Tibial nerve (tissue), 4 donors: ENCODE measurements around the gene SPOCK1. TPM values are rescaled to one million over a fixed set of nuclear protein-coding genes. Genes with fewer than 3 reads are reported as not detected.

ENCODE experiments used
- DNase-seq, 2 donors: peaks; one replicate each; pipeline ENCODE4 v3.0.0-alpha.2; 2019; ENCODE audit warnings: low spot score in 2 of 2
- H3K27ac ChIP-seq, 4 donors: fragments of 200-600 bp; sonication (generic) in 3 of 4; one replicate each; pipeline ENCODE4 v1.5.1; 2017 to 2019; ENCODE audit warnings: mild to moderate bottlenecking in 1 of 4
- H3K27me3 ChIP-seq, 2 donors: fragments of 200-600 bp; sonication (generic) in 1 of 2; one replicate each; pipeline versions ENCODE4 v1.5.1 to v1.6.0; 2017 to 2019
- H3K36me3 ChIP-seq, 3 donors: fragments of 200-600 bp; sonication (generic); one replicate each; pipeline ENCODE4 v1.5.1; 2018 to 2019
- H3K4me1 ChIP-seq, 4 donors: fragments of 200-600 bp; sonication (generic) in 3 of 4; one replicate each; pipeline ENCODE4 v1.5.1; 2017 to 2019
- H3K4me3 ChIP-seq, 4 donors: fragments of 200-600 bp; sonication (generic) in 3 of 4; one replicate each; pipeline ENCODE4 v1.5.1; 2017 to 2019; ENCODE audit warnings: mild to moderate bottlenecking in 1 of 4, moderate library complexity in 1 of 4
- H3K9me3 ChIP-seq, 4 donors: fragments of 200-600 bp; sonication (generic) in 3 of 4; one replicate each; pipeline ENCODE4 v1.5.1; 2017 to 2019
- EP300 ChIP-seq, 2 donors: sonication (generic); formaldehyde crosslinking; IDR thresholded peaks; one replicate each; pipeline ENCODE4 v1.6.1; 2017; ENCODE audit warnings: antibody characterized with exemption in 2 of 2, mild to moderate bottlenecking in 1 of 2
- POLR2A ChIP-seq, 2 donors: fragments of 450-650 bp; IDR thresholded peaks; one replicate each; pipeline ENCODE4 v1.6.1; 2017; ENCODE audit warnings: antibody characterized with exemption in 2 of 2, mild to moderate bottlenecking in 2 of 2, moderate library complexity in 2 of 2
- WGBS, 2 donors: methylation state at CpG; one replicate each; pipeline ENCODE4 v1.1.5; 2018; 5-methylcytosine and 5-hydroxymethylcytosine counted together
- total RNA-seq, 4 donors: library from RNA; depleted of rRNA; stranded (reverse); fragments of >200 nt; gene quantifications; one replicate each; pipeline ENCODE4 v1.1.0, GENCODE V29; 2016
- TF ChIP-seq, protein P1 (sequence below), 5 experiments: fragments of 200-600 bp in 3 of 5; fragments of 450-650 bp in 2 of 5; sonication (generic) in 3 of 5; IDR thresholded peaks; one replicate each; pipeline ENCODE4 v1.5.1; 2016 to 2019; ENCODE audit warnings: antibody characterized with exemption in 5 of 5, mild to moderate bottlenecking in 3 of 5, moderate library complexity in 2 of 5

SPOCK1 gene
- total RNA-seq, 4 donors from 2014 or later, result 39.8 to 119 (median 73.1) TPM

- Histone ChIP-seq H3K4me1 (no peaks in the 10 kb centered on the region), H3K9me3 (no peaks in the 10 kb centered on the region), H3K4me3 (no peak overlapping the region), H3K27ac (no peak overlapping the region), H3K27me3 (no peaks in the 10 kb centered on the region), H3K36me3 (no peaks in the 10 kb centered on the region)
- 73 to 78% methylated on average over 2 of the region's 2 CpGs for WGBS, 2 donors
- TF ChIP-seq, protein P1, sequence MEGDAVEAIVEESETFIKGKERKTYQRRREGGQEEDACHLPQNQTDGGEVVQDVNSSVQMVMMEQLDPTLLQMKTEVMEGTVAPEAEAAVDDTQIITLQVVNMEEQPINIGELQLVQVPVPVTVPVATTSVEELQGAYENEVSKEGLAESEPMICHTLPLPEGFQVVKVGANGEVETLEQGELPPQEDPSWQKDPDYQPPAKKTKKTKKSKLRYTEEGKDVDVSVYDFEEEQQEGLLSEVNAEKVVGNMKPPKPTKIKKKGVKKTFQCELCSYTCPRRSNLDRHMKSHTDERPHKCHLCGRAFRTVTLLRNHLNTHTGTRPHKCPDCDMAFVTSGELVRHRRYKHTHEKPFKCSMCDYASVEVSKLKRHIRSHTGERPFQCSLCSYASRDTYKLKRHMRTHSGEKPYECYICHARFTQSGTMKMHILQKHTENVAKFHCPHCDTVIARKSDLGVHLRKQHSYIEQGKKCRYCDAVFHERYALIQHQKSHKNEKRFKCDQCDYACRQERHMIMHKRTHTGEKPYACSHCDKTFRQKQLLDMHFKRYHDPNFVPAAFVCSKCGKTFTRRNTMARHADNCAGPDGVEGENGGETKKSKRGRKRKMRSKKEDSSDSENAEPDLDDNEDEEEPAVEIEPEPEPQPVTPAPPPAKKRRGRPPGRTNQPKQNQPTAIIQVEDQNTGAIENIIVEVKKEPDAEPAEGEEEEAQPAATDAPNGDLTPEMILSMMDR (IDR thresholded peaks at IDR 0.05), result no peak
- TF ChIP-seq EP300 (IDR thresholded peaks at IDR 0.05) (no peak), POLR2A (IDR thresholded peaks at IDR 0.05) (no peak)
- DNase-seq, result no peak
Observed at GRCh38 chr5:137287569-137287968, 211.6 kb downstream of the SPOCK1 start.

DNA sequence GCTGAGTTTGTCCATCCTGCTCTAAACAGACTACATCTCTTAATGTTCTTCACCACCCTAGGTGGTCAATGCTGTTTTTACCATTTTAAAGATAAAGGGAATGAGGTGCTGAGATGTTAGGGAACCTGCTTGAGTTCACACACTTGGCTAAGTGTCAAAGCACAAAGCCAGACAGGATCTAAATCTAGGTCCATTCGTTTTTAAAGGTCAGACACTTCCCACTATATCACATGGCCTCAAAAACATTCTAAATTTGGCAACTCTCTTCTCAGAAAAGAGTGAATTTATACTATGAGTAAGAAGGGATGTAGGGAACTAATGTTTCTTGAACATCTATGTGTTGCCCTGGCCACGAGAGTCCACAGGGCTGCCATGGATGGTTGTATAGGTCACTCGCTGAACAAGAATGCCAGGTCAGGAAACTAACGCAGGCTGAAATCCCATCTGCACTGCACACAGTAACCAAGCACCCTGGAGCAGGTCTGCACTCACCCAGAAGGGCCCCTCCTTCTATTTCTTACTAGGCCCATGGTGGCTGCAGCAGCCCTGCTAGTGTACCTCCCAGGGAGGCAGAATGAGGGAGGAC is 213.0 kb downstream of the SPOCK1 start:
- DNase-seq, result no peak
- WGBS, 2 donors, result 62 to 63% methylated on average over 4 of the region's 4 CpGs

GRCh38 chr5:137283801-137284200 is 215.3 kb downstream of the SPOCK1 start:
- Histone ChIP-seq H3K9me3 (no peaks in the 10 kb centered on the region), H3K27me3 (no peaks in the 10 kb centered on the region), H3K4me1 (no peaks in the 10 kb centered on the region), H3K4me3 (no peak overlapping the region), H3K36me3 (no peaks in the 10 kb centered on the region), H3K27ac (no peak overlapping the region)
- no peak for DNase-seq
- TF ChIP-seq POLR2A (IDR thresholded peaks at IDR 0.05) (no peak), EP300 (IDR thresholded peaks at IDR 0.05) (no peak)
- TF ChIP-seq, protein P1 (IDR thresholded peaks at IDR 0.05), result no peak
- 44 to 91% methylated on average over 2 of the region's 2 CpGs for WGBS, 2 donors

More for the DNA sequence above, 213.0 kb downstream of the SPOCK1 start:
- TF ChIP-seq POLR2A (IDR thresholded peaks at IDR 0.05) (no peak), EP300 (IDR thresholded peaks at IDR 0.05) (no peak)
- TF ChIP-seq, protein P1 (IDR thresholded peaks at IDR 0.05), result no peak
- Histone ChIP-seq H3K36me3 (no peaks in the 10 kb centered on the region), H3K27me3 (no peaks in the 10 kb centered on the region), H3K9me3 (no peaks in the 10 kb centered on the region), H3K4me3 (no peak overlapping the region), H3K4me1 (no peaks in the 10 kb centered on the region), H3K27ac (no peak overlapping the region)

GRCh38 chr5:137282216-137282615 is 216.9 kb downstream of the SPOCK1 start:
- 68 to 70% methylated on average over 5 of the region's 5 CpGs for WGBS, 2 donors
- H3K36me3 ChIP-seq, result no peaks in the 10 kb centered on the region
- H3K4me1 ChIP-seq, result no peaks in the 10 kb centered on the region
- no peak overlapping the region for H3K27ac ChIP-seq
- no peak overlapping the region for H3K4me3 ChIP-seq
- TF ChIP-seq POLR2A (IDR thresholded peaks at IDR 0.05), result no peak
- TF ChIP-seq, protein P1 (IDR thresholded peaks at IDR 0.05), result no peak
- TF ChIP-seq EP300 (IDR thresholded peaks at IDR 0.05), result no peak
- no peaks in the 10 kb centered on the region for H3K27me3 ChIP-seq
- H3K9me3 ChIP-seq, result no peaks in the 10 kb centered on the region
- DNase-seq, result no peak

DNA sequence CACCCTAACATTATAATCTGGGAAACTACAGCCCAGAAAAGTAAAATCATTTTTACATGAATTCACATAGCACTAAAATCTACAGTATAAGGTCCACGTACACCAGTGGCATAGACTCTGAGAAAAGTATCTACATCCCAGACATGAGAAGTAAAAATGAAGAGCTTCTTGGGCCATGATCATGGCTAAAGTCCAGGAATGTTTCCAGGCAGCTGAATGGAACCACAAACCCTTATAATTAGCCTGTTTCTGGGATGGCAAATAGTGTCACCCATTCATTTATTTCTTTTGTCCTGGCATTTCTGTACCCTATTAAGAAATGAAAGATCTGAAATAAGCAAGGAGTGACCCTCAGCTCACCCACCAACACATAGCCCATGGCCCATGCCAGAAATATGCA is 217.9 kb downstream of the SPOCK1 start:
- TF ChIP-seq EP300 (IDR thresholded peaks at IDR 0.05) (no peak), POLR2A (IDR thresholded peaks at IDR 0.05) (no peak)
- TF ChIP-seq, protein P1 (IDR thresholded peaks at IDR 0.05), result no peak
- WGBS, 2 donors, result 59 to 70% methylated on average over 1 of the region's 1 CpG
- Histone ChIP-seq H3K27me3 (no peaks in the 10 kb centered on the region), H3K4me1 (no peaks in the 10 kb centered on the region), H3K4me3 (no peak overlapping the region), H3K36me3 (no peaks in the 10 kb centered on the region), H3K27ac (no peak overlapping the region), H3K9me3 (no peaks in the 10 kb centered on the region)
- DNase-seq, result no peak
